ENCODE results near the gene CDH26. TPM values are rescaled to one million over a fixed set of nuclear protein-coding genes. Genes with fewer than 3 reads are reported as not detected.

The CDH26 gene
- total and polyA plus RNA-seq, 2 donors (not counting 3 experiments of a cell fraction or from before 2014, with no cell fraction given) = 0.01 TPM; not detected in 1

DNA sequence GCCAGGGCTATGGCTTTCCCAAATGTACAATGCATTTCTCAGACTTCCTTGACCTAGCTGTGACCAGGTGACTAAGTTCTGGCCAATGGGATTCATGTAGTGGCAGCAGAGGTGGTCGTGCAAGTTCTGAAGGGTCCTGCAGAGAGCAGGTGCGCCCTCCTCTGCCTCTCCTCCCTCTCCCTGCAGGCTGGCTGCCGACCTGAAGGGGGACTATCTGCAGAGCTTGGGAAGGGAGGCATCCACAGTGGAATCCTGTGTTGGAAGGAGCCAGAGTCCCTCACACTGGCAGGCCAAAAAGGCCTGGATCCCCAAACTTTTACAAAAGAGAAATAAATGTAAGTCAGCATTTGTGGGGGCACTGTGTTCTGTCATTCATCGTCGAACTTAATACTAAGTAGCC, 66.6 kb downstream of the CDH26 start:
- ChIA-PET POLR2A (no interaction called here), CTCF (no interaction called here)
- H4K20me1 ChIP-seq (replicated peaks; ENCODE audit: control insufficient read depth, extremely low read depth, insufficient read depth, low read length) = no peaks in the 10 kb centered on the region
- H3K27me3 ChIP-seq (ENCODE audit: control insufficient read depth in 2 of 2, insufficient read depth in 2 of 2, low read length in 2 of 2) = no peaks in the 10 kb centered on the region
- no peaks in the 10 kb centered on the region for H3K4me1 ChIP-seq (ENCODE audit: control insufficient read depth, extremely low read depth, insufficient read depth, low read length)
- H3K9ac ChIP-seq (replicated peaks; ENCODE audit: extremely low read depth, insufficient read depth, low read length) = no peak overlapping the region
- no TSS peak for BruUV-seq (replicated peaks)
- DNase-seq (ENCODE audit: low read depth, low spot score) = no peak
- H2AFZ ChIP-seq (ENCODE audit: low read depth, low read length) = no peak overlapping the region
- TF ChIP-seq POLR2AphosphoS5 (IDR thresholded peaks at IDR 0.05; ENCODE audit: insufficient read depth, low read depth, low read length) = no peak
- no peak for TF ChIP-seq POLR2A (IDR thresholded peaks at IDR 0.05; ENCODE audit: low read depth, low read length)
- TF ChIP-seq FOS (IDR thresholded peaks at IDR 0.05; ENCODE audit: borderline replicate concordance, insufficient read depth, low read length) = no peak
- TF ChIP-seq GATA2 (IDR thresholded peaks at IDR 0.05; ENCODE audit: insufficient read depth, insufficient read length, low read depth, low read length) = no peak
- TF ChIP-seq JUN (IDR thresholded peaks at IDR 0.05; ENCODE audit: borderline replicate concordance, insufficient read depth, insufficient read length, low read depth) = no peak
- TF ChIP-seq EZH2 (IDR thresholded peaks at IDR 0.05; ENCODE audit: borderline replicate concordance, low read depth, low read length, severe bottlenecking) = no peak
- TF ChIP-seq, protein P1, sequence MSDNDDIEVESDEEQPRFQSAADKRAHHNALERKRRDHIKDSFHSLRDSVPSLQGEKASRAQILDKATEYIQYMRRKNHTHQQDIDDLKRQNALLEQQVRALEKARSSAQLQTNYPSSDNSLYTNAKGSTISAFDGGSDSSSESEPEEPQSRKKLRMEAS (IDR thresholded peaks at IDR 0.05; ENCODE audit: insufficient read depth, insufficient read length) = no peak
- TF ChIP-seq MYC (IDR thresholded peaks at IDR 0.05; ENCODE audit: low read depth, low read length) = no peak
- TF ChIP-seq, protein P2, sequence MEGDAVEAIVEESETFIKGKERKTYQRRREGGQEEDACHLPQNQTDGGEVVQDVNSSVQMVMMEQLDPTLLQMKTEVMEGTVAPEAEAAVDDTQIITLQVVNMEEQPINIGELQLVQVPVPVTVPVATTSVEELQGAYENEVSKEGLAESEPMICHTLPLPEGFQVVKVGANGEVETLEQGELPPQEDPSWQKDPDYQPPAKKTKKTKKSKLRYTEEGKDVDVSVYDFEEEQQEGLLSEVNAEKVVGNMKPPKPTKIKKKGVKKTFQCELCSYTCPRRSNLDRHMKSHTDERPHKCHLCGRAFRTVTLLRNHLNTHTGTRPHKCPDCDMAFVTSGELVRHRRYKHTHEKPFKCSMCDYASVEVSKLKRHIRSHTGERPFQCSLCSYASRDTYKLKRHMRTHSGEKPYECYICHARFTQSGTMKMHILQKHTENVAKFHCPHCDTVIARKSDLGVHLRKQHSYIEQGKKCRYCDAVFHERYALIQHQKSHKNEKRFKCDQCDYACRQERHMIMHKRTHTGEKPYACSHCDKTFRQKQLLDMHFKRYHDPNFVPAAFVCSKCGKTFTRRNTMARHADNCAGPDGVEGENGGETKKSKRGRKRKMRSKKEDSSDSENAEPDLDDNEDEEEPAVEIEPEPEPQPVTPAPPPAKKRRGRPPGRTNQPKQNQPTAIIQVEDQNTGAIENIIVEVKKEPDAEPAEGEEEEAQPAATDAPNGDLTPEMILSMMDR (IDR thresholded peaks at IDR 0.05; ENCODE audit: extremely low read depth in 1 of 2, insufficient read depth in 1 of 2, low read depth in 1 of 2, low read length in 2 of 2) = no peak
- no peak overlapping the region for H3K4me2 ChIP-seq (ENCODE audit: insufficient read depth, low read length)
- peaks cover 3% of the 10 kb centered on the region for H3K9me3 ChIP-seq (replicated peaks; ENCODE audit: control insufficient read depth, insufficient read depth, low read length)
- H3K79me2 ChIP-seq (ENCODE audit: control insufficient read depth, insufficient read depth, low read length) = no peaks in the 10 kb centered on the region
- no peak for FAIRE-seq
- H3K9me1 ChIP-seq (replicated peaks; ENCODE audit: control insufficient read depth, extremely low read depth, insufficient read depth, low read length) = no peaks in the 10 kb centered on the region
- dilution Hi-C loops (cut with MboI; ENCODE audit: extremely low pct_ligation_motif_present, low sequenced_read_pairs) (no loop called here), intact Hi-C loops (cut with micrococcal nuclease) (no loop called here)
- H3K27ac ChIP-seq (ENCODE audit: insufficient read depth, low read depth, low read length) = no peak overlapping the region
- H3K4me3 ChIP-seq (replicated peaks in 1 of 3; ENCODE audit: insufficient read depth in 1 of 3, low read depth in 1 of 3, low read length in 3 of 3) = no peak overlapping the region
- no peaks in the 10 kb centered on the region for H3K36me3 ChIP-seq (ENCODE audit: control insufficient read depth in 2 of 2, extremely low read depth in 1 of 2, insufficient read depth in 2 of 2, low read length in 2 of 2)

Measured in endothelial cell of umbilical vein (primary cell).